Effector CD8-positive, alpha-beta T cell (primary cell): ENCODE data around the gene COL13A1.

Experiments
- DNase-seq: peaks from one replicate; lab custom pipeline; 2025; lab: John Stamatoyannopoulos, UW

The COL13A1 gene

DNA sequence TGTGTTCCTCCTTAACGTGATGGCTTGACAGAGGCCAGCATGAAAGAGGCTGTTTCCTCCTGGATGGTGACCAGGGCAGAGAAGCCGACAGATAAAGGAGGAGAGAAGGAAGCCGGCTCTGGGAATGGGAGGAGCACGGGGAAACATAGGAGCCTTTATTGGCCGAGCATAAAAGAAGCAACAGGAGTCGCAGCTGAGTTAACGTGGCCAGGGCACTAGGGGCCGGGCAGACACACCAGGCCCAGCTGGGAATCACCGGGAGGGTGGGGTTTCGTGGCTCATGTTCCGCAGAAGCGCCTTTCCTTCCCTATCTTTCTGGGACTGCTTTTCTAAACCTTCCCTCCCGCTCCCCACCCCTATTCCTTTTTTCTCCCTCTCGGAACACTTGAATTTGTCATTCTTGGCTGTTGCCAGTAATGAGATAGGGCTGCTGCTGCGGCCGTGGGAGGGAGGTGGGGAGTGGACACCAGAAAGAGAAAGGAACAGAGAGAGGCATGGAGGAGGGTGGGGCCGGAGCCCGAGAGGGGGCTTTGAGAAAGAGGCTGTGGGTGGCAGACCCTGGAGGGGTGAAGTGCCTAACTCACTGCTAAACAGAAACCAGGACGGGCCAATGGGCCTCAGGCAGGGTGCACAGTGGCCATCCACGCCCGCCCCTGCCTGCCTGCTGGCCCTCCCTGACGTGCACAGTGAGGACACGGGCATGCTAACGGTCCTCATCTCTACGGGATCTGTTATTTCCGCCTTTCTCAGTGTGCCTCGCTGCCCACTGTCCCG is 65.2 kb downstream of the COL13A1 start:
- no peak for DNase-seq

DNA sequence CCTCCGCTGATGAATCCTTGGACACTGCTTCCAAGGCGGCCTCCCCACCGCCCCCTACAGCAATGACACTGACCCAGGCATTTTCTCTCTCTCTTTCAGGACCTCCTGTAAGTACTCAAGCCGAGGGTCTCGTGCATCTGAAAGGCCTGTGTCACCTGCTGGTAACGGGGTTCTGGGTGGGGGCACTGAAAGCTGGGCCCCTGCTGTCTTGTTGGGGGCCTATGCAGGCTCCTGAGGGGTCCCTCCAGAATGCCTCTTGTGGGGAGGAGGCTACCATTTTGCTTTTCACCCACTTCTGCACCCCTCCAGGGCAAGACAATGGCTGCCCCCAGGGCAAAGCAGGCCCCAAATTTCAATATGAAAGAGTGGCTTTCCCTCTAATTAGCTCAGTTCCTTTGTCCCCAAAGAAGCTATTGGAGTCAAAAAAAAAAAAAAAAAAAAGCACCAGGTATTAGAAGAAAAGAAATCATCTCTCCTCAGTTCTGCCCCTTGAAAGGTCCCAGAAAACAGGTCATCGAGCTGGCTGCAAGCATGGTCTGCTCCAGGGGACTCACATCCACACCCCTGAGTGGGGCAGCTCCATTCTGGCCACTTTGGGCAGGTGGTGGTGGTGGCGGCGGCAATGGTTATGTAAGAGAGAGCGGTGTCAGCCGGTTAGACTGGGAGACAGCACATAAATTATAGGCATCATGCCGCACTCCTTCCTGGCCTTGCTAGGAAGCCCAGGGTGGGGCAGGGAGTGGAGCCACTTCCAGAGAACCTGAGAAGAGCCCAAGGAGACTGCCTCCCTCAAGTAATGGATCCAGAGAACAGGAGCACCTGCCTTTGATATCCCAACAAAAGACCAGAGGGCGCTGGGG is 66.2 kb downstream of the COL13A1 start:
- DNase-seq = no peak

DNA sequence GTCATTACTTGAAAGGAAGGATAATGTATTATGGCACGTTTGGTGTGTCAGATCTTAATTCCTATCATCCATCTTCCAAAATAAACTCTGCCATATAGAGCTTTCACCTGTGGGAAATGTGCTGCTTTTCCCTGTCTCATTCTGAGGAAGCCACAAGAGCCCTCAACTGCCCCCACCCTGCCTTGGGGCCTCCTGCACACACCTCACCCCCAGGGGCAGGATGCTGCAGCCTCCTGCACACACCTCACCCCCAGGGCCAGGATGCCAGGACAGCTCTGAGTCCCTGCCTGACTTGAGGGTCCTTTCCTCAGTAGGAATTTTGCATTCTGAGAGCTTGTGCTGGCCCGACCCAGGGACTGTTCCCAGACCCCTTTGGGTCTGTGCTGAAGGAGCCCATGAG is 67.1 kb downstream of the COL13A1 start:
- no peak for DNase-seq

DNA sequence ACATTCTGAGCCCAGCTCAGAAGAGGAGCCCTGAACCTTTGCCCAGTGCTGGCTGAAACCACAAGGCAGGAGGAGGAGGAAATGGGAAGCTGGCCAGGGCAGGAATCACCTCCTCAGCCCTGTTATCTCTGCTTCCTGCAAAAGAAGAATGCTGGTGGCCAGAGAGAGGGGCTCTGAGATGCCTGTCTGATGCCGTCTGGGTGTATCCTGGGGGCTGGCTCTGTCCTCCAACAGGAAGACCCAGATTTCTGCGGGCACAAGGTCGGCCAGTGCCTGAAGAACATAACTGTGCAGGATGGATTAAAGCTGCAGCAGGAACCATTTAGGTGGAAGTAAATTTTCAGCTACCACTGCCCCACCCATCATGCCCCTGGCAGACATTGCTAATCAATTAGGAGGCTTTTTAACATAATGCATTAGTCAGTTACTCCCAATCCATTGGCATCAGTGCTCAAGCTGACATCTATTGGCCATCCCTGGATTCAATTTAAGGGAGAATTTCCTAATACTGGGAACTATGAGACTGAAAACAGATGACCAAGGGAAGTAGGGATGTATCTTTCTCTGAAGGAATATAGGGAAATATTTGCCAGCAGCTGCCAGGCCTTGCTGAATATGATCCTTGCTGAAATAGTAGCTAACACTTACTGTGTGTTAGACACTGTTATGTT is 67.7 kb downstream of the COL13A1 start:
- DNase-seq = no peak

DNA sequence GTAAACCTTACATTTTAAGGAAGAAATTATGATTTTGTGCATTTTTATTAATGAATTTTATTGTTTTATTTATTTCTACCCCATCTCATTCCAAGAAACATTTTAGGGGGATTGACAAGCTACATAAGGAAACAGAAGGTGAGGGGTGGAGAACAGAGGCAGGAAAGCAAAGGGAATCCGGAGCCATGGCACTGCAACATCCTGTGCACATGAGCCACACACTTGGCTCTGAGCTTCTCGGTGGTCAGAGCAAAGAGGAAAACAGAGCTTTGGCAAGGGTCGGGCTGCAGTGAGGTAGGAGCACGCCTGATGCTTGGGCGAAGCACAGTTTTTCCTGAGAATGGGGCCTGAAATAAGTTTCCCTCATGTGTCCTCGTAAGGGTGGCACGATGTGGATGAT is 68.9 kb downstream of the COL13A1 start:
- no peak for DNase-seq

DNA sequence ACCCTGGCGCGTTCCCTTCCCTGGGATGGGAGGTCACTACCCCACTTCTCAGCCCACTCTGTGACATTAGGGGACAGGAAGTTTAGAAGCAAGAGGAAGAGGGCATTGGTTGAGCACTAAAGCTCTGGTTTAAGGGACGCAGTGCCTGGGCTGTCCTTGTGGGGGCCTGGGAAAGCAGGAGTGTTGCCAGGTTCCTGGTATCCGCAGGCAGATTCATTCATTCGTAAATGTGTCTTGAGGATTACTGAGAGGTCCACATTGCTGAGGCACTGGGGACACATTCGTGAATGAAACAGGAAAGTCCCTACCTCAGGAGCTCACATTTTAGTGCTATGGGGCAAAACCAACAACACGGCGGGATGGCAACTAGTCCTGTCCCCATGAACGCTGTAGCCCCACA is 69.4 kb downstream of the COL13A1 start:
- no peak for DNase-seq

DNA sequence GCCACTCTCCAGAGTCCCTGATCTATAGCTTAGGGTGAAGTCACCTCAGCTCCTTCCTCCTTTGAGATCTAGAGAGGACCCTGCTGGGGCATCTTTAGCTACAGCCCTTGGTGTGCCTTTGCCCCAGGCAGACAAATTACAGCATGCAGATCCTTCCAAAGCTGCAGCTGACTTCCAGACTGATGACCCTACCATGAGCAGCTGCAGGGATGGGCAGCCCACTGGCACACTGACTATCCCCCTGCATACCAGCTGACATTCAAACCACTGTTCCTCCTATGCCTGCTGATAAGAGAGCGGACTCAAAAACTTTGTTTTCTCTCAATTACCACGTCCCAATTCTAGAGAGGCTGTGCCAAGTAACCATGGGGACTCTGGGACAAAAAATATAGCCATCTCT is 70.6 kb downstream of the COL13A1 start:
- DNase-seq = no peak

DNA sequence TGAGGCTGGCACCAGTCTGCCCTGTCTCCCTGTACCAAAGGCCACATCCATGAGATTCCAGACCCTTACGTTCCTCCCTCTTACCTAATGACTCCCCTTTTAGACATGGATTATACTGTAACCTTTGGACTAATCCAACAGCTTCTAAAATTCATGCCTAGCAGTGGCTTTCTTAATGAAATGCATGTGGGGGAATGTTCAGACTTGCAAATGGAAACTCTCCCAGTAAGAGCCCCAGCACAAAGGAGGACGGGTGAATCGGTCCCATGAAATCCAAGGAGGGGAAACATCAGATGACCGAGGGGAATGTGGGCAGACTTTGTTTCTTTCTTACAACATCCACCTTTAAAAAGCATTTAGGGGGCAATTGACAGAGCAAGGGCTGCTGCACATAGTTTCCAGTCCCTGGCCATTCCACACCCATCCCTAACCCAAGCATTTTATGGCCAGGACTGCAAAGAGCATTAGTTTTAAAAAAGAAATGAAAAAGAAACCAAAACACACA is 71.5 kb downstream of the COL13A1 start:
- DNase-seq = no peak

DNA sequence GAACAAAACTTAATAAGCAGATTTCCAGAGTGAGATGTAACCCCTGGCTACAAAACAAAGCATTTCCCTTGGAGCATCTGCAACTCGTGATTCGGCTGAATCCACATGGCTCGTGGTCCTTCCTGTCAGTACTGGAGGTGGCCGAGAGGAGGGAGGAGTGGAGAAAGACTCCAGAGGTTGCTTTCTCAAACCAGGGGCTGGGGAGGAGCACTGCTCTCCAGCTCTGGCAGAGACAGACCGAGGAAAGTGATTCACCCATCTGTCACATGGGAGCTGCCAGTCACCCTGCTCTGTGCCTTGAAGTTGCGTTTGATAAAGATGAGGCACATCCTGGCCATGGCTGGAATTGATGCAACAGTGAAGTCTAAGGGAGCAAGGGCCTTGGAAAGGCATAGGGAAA is 72.7 kb downstream of the COL13A1 start:
- DNase-seq = no peak

DNA sequence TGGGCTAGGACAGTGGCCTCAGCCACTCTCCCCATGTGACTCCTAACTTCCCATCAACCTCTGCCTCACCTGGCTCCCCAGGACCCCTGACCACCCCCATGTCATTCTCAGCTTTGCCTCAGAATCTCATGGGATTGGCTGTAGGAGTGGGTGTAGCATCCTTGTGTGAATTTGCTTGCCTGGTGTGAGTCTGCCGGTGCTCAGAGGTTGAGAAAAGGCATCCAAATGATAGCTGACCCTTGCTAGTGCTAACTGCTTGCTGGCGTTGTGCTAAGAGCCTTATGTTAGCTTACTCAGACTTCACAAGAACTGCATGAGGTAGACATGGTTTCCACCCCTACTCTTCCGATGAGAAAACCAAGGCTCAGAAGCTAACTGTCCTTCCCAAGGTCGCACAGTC is 74.2 kb downstream of the COL13A1 start:
- no peak for DNase-seq

DNA sequence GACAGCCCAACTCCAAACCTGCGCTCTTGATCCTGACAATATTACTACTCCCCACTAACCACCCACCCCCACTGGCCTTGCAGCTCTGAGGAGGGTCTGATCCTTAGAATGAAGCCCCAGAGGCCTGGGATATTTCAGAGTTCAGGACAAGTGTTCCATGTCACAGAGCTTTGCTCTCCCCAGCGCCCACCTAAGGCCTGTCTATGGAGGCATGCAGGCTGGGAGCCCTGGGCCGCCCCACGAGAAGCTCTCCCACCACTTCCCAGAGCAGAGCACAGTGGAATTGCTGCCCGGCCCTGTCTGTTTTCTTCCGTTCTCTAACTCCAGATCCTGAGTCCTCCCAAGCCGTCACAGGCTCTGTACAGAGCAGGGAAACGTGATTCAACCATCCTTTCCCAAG is 74.6 kb downstream of the COL13A1 start:
- DNase-seq = no peak

DNA sequence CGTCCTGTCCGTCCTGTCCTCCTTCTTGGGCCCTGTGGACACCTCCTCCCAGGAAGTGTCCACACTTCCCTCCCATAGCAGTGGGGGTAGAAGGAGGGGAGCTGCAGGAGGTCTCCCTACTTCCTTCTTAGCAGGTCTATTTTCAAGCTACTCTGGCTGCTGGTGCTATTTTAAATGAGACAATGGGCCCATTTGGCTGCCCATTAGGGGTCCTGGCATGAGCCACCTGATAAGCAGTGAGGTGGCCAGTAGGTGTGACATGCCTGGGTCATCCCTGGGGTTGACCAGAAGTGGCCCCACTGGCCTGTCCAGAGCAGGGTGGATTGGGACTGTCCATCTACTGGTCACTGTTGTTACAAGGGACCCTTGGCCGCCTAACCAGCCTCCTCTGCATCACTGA is 75.2 kb downstream of the COL13A1 start:
- no peak for DNase-seq

DNA sequence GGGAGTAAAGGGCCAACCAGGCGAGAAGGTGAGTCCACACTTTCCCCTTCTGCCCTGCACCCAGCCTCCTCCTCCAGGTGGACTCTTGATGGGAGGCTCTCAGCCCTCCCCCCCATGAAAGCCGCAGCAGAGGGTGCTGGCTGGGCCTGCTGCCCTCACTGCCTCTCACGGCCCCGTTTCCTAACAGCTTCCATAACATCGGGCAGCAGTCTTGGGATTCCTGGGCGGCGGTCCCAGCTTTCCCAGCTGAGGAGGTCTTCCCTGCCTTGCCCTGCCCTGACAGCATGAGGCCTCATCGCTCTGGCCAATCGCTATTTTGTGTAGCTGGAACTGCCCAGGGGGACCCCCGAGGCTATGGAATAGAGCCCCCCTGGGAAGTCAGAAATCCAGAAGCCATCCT is 76.3 kb downstream of the COL13A1 start:
- DNase-seq = no peak

DNA sequence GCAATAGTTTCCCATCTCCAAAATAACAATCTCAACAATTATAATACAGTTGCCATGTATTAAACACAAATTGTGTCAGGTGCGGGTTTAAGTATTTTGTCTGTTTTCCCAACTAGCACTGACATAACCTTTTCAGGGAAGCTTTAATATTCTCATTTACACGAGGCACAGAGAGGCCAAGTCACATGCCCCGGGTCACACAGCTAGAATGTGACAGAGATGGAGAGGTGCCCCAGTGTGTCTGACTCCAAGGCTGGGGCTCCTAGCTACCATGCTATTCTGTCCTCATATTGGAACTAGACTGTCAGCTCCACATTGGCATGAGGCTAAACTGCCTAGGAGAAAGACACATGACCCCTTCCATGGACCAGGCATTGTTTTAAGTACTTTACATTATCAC is 77.2 kb downstream of the COL13A1 start:
- no peak for DNase-seq

DNA sequence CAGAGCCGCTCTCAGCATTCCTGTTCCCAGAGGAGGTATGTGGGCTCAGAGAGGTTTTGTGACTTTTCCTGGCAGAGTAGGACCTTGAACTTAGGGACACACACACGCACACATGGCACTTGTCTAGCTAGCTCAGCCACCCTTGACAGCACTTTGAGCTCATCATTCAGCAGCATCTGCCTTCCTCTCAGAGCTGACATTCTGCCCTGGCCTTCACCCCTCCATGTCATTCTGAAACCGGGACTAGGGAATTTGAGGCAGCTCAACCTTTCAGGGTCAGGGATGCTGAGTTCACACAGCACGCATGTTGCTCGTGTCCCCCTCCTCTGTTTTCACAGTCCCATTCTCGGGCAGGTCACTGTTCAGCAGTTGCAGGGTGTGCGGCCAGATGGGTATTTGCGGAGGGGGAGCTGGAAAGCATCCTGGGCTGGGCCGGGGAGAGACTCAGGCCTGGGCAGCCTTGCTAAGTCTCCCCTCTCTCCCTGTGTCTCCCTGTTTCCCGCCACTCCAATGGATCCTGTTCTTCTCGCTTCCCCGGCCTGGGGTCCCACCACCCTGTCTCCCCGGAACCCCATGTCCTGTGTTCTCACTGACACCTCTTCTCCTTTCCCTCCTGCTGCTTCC is 78.0 kb downstream of the COL13A1 start:
- no peak for DNase-seq

DNA sequence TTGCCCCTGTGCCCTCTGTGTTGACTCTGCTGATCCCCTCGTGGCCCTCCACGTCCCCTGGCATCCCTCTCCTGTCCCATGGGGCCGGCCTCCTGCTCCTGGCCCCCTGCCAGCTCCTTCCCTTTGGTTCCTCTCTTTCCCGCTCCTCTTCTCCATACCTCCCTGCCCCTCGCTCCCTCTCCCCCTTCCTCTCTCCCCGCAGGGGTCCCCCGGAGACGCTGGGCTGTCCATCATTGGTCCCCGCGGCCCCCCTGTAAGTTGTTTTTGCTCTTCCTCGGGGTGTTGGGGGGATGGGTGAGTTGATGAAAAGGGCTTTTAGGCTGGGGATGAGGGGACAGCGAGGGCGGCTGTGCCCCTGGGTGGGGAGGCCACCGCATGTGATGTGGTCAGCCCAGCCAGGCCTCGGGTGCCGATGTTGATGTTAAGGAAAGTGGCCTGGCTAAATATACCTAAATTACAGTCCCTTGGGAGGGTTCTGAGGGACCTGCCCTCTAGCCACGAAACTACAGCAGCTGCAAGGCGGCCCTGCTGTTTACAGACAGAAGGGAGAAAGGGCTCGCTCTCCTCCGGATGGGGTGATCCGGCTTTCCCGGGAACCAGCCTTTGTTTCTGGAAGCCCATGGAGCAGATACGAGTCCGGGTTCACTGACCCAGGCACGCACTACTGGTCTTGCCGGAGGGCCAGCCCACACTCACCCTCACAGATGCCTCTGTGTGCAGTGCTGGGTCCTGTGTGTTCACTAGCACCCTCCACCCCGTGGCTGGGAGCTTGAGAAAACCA is 78.8 kb downstream of the COL13A1 start:
- no peak for DNase-seq

DNA sequence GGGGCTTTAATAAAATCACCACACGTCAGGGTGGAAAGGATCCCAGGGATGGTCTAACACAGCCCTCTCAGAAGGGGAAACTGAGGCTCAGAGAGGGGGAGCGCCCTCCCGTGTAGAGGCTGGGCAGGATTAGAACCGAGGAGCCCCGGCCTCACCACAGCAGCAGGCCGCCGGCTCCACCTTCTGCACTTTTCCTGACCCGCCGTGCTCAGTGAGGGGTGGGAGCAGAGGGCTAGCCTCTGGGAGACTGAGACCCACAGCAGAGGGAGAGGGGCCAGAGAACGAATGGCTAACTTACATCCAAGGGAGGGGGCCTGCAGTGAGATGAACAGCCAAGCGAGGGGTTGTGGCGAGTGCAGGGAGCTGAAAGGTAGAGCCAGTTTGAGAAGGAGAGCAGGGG is 79.5 kb downstream of the COL13A1 start:
- DNase-seq = no peak

DNA sequence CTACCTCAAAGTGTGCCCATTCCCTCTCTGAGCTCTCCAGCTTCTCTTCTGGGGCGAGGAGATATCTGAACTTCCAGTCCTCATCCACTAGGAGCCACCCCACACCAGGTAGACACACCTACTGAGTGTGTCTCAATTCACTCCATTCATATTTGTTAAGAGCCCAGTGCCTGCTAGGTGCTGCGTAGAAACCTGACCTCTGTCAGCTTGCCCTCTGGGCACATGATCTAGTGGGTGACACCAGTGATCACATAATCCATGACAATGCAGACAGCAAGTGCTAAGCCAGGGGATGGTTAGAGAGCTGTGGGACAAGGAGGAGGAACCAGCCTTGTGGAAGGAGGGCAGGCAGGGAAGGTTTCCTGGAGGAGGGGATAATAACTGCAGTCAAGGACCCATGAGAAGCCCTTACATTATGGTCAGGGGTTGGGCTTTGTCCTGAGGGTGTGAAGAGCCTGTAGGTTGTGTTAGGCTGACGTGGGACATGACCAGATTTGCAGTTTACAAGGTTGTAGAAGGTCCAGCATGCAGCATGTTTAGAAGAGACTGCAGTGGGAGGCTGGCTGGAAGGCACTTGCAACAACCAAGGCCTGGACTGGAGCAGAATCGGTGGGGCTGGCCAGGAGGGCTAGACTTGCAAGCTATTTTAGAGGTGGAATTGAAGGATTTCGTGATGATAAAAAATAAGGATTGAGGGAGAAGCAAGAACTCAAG is 81.8 kb downstream of the COL13A1 start:
- DNase-seq = no peak

DNA sequence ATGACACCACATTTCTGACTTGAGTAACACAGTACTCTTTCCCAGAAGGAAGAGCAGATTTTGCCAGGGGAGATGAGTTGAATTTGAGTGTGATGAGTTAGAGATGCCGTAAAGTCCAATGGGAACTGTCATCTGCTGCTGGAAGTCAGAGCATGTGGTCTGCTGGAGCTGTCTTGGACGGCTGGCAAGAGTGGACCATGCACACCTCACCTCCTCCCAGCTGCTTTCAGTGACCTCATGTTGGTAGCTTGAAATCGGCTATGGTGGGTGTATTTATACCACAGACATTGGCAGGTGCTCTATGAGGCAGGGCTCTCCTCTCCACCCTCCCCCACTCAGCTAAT is 82.3 kb downstream of the COL13A1 start:
- no peak for DNase-seq

DNA sequence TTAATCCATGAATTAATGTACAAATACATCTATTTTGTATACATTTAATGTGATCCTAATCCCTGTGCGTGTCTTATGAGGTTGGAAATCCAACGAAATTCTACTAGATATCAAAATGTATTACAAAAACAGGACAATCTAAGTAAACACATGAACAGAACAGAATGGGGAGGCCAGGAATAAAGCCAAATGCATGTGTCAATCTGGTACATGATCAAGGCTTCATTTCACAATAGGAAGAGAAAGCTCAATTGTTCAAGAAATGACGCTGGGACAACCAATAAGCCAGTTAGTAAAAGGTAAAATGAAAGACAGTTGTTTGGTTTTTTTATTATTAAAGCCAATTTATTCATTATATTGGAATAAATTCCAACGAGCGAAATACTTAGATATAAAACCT is 83.0 kb downstream of the COL13A1 start:
- DNase-seq = no peak
